ENCODE measurements around the gene PCNX3.
"Not testable (repeated sequence)": the region's sequence is repeated elsewhere in the genome, so short reads cannot be mapped to it uniquely, and the experiment has no call there.

PCNX3 gene

DNA sequence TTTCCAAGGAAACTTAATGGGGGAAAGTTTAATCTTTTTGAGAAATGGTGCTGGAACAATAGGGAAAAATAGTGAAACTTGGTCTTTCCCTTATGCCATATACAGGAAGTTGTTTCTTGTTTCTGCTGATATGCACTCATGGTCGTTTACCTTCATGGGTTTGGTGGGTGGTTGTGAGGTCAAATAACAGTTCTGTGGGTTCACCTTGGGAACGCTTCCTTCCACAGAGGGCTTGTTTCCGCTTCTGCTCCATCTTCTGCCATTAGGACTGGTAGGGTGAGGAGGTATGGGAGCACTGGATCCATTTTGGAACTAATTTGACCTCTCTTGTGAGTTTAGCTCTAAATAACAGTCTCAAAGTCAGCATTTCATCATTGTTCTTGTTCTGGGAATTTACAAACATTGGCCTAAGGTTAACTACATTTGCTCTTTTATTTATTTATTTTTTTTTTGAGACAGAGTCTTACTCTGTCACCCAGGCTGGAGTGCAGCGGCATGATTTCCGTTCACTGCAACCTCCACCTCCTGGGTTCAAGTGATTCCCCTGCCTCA, 64.7 kb downstream of the PCNX3 start:
- DNase-seq = no peak

DNA sequence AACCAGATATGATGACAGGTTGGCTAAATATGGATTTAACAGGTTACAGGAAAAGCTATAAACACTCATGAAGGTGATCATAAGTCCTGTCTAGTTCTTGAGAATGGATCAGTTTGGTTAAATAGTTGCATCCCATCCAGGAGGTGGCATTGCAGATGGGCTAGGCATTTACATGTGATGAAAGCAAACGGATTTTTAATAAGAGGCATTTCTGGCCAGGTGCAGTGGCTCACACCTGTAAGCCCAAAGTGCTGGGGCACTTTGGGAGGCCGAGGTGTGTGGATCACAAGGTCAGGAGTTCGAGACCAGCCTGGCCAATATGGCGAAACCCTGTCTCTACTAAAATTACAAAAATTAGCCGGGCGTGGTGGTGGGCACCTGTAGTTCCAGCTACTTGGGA, 67.9 kb downstream of the PCNX3 start:
- DNase-seq = not testable (repeated sequence)

DNA sequence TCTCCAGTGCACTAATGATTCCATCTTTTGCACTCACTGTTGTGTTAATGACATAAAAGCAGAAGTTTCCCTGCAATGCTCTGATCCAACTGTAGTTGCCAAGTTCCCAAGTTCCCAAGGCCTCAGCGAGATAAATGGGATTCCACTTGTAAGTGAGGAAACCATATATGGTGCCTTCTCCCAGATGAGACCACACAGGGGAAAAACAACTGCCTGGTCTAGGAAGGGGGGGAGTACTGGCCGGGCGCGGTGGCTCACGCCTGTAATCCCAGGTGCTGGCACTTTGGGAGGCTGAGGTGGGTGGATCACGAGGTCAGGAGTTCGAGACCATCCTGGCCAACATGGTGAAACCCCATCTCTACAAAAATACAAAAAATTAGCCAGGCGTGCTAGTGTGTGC, 70.4 kb downstream of the PCNX3 start:
- DNase-seq = no peak
